Small intestine (tissue), 7 donors: Measurements from ENCODE around the gene BAZ2B. TPM values are rescaled to one million over a fixed set of nuclear protein-coding genes. Genes with fewer than 3 reads are reported as not detected.

Source experiments
- DNase-seq, 2 donors: peaks; one replicate each; pipeline versions ENCODE4 v3.0.0 to v3.0.0-alpha.2; 2013
- FAIRE-seq: peaks from 2 replicates; lab custom pipeline; 2012; peaks lifted over from hg19 to GRCh38; lab: Jason Lieb, UNC
- H3K27ac ChIP-seq, 3 donors: one replicate each; pipeline ENCODE4 v1.5.1; 2013; ENCODE audit warnings: low read length in 2 of 3, mild to moderate bottlenecking in 2 of 3, control low read depth in 1 of 3, inconsistent platforms in 1 of 3, low read depth in 1 of 3, moderate library complexity in 1 of 3
- H3K27me3 ChIP-seq, 3 donors: one replicate each; pipeline ENCODE4 v1.6.1; 2013; ENCODE audit warnings: low read length in 3 of 3, inconsistent platforms in 1 of 3; ENCODE audit not compliant: control insufficient read depth in 3 of 3, insufficient read depth in 3 of 3
- H3K36me3 ChIP-seq, 3 donors: one replicate each; pipeline ENCODE4 v1.6.1; 2013; ENCODE audit warnings: low read length in 3 of 3, inconsistent platforms in 1 of 3, low read depth in 1 of 3, mild to moderate bottlenecking in 1 of 3, moderate library complexity in 1 of 3; ENCODE audit not compliant: control insufficient read depth in 3 of 3, insufficient read depth in 2 of 3
- H3K4me1 ChIP-seq, 3 donors: one replicate each; pipeline ENCODE4 v1.6.1; 2013; ENCODE audit warnings: low read length in 2 of 3, inconsistent platforms in 1 of 3, low read depth in 1 of 3, mild to moderate bottlenecking in 1 of 3, moderate library complexity in 1 of 3; ENCODE audit not compliant: control insufficient read depth in 3 of 3, insufficient read depth in 2 of 3
- H3K4me3 ChIP-seq, 3 donors: one replicate each; pipeline ENCODE4 v1.5.1; 2013; ENCODE audit warnings: low read length in 3 of 3, control low read depth in 1 of 3, inconsistent platforms in 1 of 3, low read depth in 1 of 3, mild to moderate bottlenecking in 1 of 3, moderate library complexity in 1 of 3
- H3K9me3 ChIP-seq, 2 donors: one replicate each; pipeline ENCODE4 v1.6.1; 2013; ENCODE audit warnings: low read depth in 1 of 2, low read length in 1 of 2; ENCODE audit not compliant: control insufficient read depth in 2 of 2, insufficient read depth in 1 of 2
- WGBS, 3 donors: extraction: QIAGEN DNeasy Blood & Tissue Kit; methylation state at CpG; one replicate each; pipeline ENCODE4 v1.1.7; 2013; 5-methylcytosine and 5-hydroxymethylcytosine counted together
- polyA plus RNA-seq, 4 donors: library from polyadenylated mRNA; stranded (reverse) in 3 of 4; unstranded in 1 of 4; fragments of 200-250 nt in 3 of 4; fragments of 120-200 nt in 1 of 4; gene quantifications; one replicate each; pipeline versions ENCODE4 v1.2.1 to v1.2.3, GENCODE V29; 2013
- donor health status: healthy with polysubstance abuse.
- donor health status: control.
- donor health status: control.
- donor health status: Bipolar disorder and iron deficiency.
- donor health status: healthy.

Gene BAZ2B
- polyA plus RNA-seq, 4 donors = 12.2 to 53.2 (median 16.0) TPM

DNA sequence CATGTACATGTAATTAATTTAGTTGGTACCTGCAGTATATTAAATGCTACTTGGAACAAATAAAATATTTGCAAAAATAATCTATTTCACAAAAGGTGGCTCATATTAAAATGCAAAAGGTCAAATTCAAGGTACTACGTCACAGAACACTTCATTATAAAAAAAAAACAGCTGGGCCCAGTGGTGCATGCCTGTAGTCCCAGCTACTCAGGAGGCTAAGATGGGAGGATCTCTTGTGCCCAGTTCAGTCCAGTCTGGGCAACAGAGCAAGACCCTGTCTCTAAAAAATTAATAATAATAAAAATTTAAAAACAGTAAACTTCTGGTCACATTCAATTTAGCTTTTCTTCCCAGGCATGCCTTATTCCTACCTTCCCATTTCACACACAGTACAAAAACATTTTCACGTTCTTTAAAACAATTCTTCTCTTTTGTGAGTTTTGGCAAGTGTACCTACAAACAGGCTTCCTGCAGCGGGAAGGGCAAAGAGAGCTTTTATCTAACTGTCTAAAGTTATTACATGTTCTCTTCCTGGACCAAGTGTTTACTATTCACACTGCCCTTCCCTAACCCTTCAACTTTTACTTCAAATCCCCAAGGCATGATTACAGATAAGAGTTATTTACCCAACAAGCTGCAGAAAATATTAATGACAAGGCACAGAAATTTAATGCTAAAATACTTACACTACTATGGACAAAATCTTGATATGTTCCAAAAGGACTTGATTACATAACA lies 10.7 kb downstream of the BAZ2B start:
- peaks cover 0 to 2% of the 10 kb centered on the region in 2 donors for H3K9me3 ChIP-seq
- 1 to 16% (median 13%) methylated on average over 3 of the region's 3 CpGs for WGBS, 3 donors
- no peaks in the 10 kb centered on the region for H3K27me3 ChIP-seq
- H3K27ac ChIP-seq = peak overlapping the region in 2 of 3 donors; percentile 17 to 24
- peaks cover 0 to 6% (median 5%) of the 10 kb centered on the region in 3 donors for H3K4me1 ChIP-seq
- H3K4me3 ChIP-seq = no peak overlapping the region
- H3K36me3 ChIP-seq = peaks cover 0 to 12% (median 0%) of the 10 kb centered on the region in 3 donors
- DNase-seq (peak; percentile 30 to 50), FAIRE-seq (no peak)

DNA sequence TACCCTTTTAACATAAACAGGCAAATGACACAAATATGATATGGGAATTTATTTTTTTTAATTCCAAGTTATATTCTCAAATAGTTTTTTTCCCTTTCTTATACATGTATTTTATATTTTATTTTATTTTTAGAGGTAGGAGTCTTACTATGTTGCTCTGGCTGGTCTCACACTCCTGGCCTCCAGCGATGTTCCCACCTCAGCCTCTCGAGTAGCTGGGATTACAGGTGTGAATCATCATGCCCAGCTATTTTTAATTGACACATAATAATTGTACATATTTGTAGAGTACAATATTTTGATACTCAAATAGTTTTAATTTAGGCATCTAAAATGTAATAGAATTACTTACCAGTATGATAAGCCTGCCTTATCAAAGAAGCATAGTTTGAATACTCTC lies 12.2 kb downstream of the BAZ2B start:
- H3K27ac ChIP-seq = no peak overlapping the region
- no peak for FAIRE-seq
- H3K36me3 ChIP-seq = peaks cover 0 to 12% (median 0%) of the 10 kb centered on the region in 3 donors
- DNase-seq = no peak
- no peak overlapping the region for H3K4me3 ChIP-seq
- WGBS, 3 donors = 90 to 92% (median 90%) methylated on average over 2 of the region's 2 CpGs
- no peaks in the 10 kb centered on the region for H3K27me3 ChIP-seq
- peaks cover 0 to 2% of the 10 kb centered on the region in 2 donors for H3K9me3 ChIP-seq
- H3K4me1 ChIP-seq = peaks cover 0 to 5% (median 4%) of the 10 kb centered on the region in 3 donors

DNA sequence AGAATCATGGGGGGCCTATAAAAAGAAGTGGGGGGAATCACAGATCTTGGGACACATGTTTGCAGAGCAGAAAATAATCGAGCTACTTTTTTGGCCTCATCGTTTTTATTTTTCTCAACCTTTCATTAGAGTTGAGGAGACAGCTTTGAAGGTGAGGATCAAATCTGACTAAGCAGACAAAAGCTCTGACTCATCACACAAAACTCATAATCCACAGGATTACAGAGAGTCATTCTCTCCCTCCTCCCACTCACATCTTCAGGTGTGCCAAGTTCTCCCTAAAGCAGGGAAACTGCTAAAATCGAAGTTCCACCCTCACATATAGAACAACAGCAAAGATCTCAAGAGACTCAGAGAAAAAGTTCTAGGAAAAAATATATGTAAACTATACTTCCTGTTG lies 15.6 kb downstream of the BAZ2B start:
- H3K4me1 ChIP-seq = peaks cover 0 to 3% (median 0%) of the 10 kb centered on the region in 3 donors
- FAIRE-seq (no peak), DNase-seq (no peak)
- no peaks in the 10 kb centered on the region for H3K27me3 ChIP-seq
- peaks cover 0 to 3% of the 10 kb centered on the region in 2 donors for H3K9me3 ChIP-seq
- 38 to 73% (median 51%) methylated on average over 3 of the region's 3 CpGs for WGBS, 3 donors
- peaks cover 0 to 9% (median 0%) of the 10 kb centered on the region in 3 donors for H3K36me3 ChIP-seq
- H3K4me3 ChIP-seq = no peak overlapping the region
- no peak overlapping the region for H3K27ac ChIP-seq

DNA sequence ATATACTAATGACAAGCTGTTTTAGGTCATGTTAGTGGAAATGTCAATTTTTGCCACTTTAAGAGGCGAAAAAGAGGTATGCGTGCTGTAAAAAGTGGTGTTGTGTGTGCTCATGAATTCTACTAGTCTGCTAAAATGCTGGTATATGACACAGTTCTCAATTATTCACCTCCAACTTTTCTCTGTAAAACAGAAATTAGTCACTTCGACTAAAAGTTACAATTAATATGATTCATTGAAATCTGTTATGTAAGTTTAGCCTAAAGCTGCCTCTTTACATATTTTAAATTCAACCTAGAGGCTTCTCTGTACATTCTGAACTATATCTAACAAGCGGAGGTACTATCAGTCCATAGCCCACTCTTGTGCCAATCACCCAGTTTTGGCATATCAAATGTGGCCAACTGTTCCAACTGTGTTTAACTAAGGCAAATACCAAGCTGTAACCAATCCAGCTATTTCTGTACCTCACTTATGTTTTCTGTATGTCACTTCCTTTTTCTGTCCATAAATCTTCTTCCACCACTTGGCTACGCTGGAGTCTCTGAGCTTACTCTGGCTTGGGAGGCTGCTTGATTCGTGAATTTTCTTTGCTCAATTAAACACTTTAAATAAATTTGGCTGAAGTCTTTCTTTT lies 20.8 kb downstream of the BAZ2B start:
- no peak overlapping the region for H3K27ac ChIP-seq
- peaks cover 0 to 3% of the 10 kb centered on the region in 2 donors for H3K9me3 ChIP-seq
- 75 to 86% (median 79%) methylated on average over 6 of the region's 6 CpGs for WGBS, 3 donors
- no peaks in the 10 kb centered on the region for H3K4me1 ChIP-seq
- no peak for FAIRE-seq
- DNase-seq = no peak
- H3K36me3 ChIP-seq = peaks cover 0 to 2% (median 0%) of the 10 kb centered on the region in 3 donors
- H3K4me3 ChIP-seq = no peak overlapping the region
- H3K27me3 ChIP-seq = no peaks in the 10 kb centered on the region

DNA sequence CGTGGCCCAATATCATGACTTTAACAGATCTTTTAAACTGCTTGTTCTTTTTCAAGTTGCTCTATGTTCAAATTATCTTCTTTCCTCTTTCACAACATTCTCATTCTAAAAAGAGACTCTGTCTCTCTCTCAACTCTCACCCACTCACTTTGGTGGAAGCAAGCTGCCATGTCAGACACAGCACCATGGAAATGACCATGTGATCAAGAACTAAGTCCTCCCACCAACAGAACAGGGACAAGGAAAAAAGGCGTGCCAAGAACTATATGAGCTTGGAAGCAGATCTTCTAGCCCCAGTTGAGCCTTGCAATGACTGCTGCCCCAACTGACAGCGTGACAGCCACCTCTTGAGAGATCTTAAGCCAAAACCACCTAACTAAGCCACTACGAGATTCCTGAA lies 23.9 kb downstream of the BAZ2B start:
- Histone ChIP-seq H3K4me1 (no peaks in the 10 kb centered on the region), H3K4me3 (no peak overlapping the region), H3K27ac (no peak overlapping the region), H3K9me3 (peaks cover 0 to under 1% of the 10 kb centered on the region in 2 donors), H3K36me3 (peaks cover 0 to 9% (median 0%) of the 10 kb centered on the region in 3 donors), H3K27me3 (no peaks in the 10 kb centered on the region)
- FAIRE-seq = no peak
- DNase-seq = no peak
- 63 to 68% (median 66%) methylated on average over 4 of the region's 4 CpGs for WGBS, 3 donors

DNA sequence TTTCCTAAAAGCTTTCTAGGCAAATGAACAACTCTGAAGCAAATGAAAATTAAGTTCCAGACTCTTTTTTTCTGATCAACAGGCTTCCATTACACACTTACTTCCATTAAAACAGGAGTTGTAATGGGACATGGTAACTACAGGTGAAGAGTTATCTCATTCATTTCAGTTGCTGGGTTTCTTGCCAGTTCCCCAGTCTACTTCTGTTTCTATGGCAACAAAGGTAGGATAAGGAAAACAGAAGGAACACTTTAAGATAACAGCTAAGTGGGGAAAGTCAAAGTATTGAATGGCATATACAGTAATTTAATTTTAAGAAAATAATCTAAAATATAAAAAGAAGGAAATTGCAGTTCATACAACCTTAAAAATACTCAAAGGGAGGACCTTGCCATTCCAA lies 25.1 kb downstream of the BAZ2B start:
- DNase-seq = peak in 1 of 2 donors; percentile 26

DNA sequence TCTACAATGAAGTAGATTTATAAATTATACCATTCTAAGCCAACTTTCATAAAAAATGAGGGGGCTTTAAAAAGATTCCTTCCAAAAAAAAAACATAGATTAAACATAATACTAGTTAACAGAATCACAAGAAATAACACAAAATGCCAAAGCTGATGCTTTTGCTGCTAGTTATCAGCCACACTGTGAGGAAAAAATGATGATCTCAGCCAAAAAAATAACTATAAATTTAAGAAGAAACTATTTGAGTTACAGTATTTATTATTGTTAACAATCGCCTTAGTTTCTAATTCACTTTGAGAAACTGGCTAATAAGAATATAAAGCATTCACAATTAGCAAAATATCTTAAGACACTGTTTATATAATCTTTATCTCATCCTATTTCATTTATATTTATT lies 27.1 kb downstream of the BAZ2B start:
- DNase-seq (no peak), FAIRE-seq (peak; percentile 74)
- H3K36me3 ChIP-seq = peaks cover 0 to 9% (median 0%) of the 10 kb centered on the region in 3 donors
- H3K4me1 ChIP-seq = no peaks in the 10 kb centered on the region
- no peaks in the 10 kb centered on the region for H3K9me3 ChIP-seq
- 86 to 97% (median 94%) methylated on average over 1 of the region's 1 CpG for WGBS, 3 donors
- H3K27me3 ChIP-seq = no peaks in the 10 kb centered on the region
- no peak overlapping the region for H3K4me3 ChIP-seq
- H3K27ac ChIP-seq = no peak overlapping the region

More for the DNA sequence above, 25.1 kb downstream of the BAZ2B start:
- Histone ChIP-seq H3K27ac (no peak overlapping the region), H3K9me3 (no peaks in the 10 kb centered on the region), H3K4me3 (no peak overlapping the region), H3K4me1 (no peaks in the 10 kb centered on the region), H3K27me3 (no peaks in the 10 kb centered on the region), H3K36me3 (peaks cover 0 to 9% (median 0%) of the 10 kb centered on the region in 3 donors)
- FAIRE-seq = no peak

DNA sequence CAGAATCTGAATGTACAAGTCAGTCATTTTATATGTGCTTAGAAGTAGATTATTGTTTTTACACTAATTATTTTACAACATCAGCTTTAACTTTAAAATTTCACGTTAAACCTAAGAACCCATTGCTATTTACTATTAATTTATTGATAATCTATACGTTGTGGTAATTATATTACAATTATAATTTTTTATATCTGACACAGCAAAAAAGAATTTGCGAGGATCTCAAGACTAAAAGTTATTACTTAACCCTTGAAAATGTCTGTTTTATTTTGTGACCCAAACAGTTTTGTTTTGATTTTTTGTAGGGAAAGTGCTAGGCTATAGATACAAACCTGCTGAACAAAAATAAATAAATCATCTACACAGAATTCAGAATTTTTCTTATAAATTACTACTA lies 30.3 kb downstream of the BAZ2B start:
- Histone ChIP-seq H3K27ac (peak overlapping the region in 1 of 3 donors; percentile 46), H3K27me3 (no peaks in the 10 kb centered on the region), H3K4me3 (no peak overlapping the region), H3K4me1 (no peaks in the 10 kb centered on the region), H3K9me3 (no peaks in the 10 kb centered on the region), H3K36me3 (peaks cover 0 to 10% (median 2%) of the 10 kb centered on the region in 3 donors)
- 25 to 62% (median 36%) methylated on average over 3 of the region's 3 CpGs for WGBS, 3 donors
- DNase-seq = no peak
- FAIRE-seq = no peak
